ENCODE measurements around the gene MRPL19. TPM values are rescaled to one million over a fixed set of nuclear protein-coding genes. Genes with fewer than 3 reads are reported as not detected.

Gene MRPL19
- total and polyA plus RNA-seq, 2 donors (not counting 3 experiments of a cell fraction or from before 2014, with no cell fraction given): 13.0 to 52.3 TPM

GRCh38 chr2:75716406-75716805, 69.8 kb downstream of the MRPL19 start:
- Histone ChIP-seq H3K9me3 (replicated peaks; ENCODE audit: control insufficient read depth, insufficient read depth, low read length) (no peaks in the 10 kb centered on the region), H3K4me1 (ENCODE audit: control insufficient read depth, extremely low read depth, insufficient read depth, low read length) (peaks cover under 1% of the 10 kb centered on the region), H3K4me2 (ENCODE audit: insufficient read depth, low read length) (no peak overlapping the region), H3K27me3 (ENCODE audit: control insufficient read depth in 2 of 2, insufficient read depth in 2 of 2, low read length in 2 of 2) (peaks cover 6 to 8% of the 10 kb centered on the region in 2 experiments), H3K79me2 (ENCODE audit: control insufficient read depth, insufficient read depth, low read length) (no peaks in the 10 kb centered on the region), H2AFZ (ENCODE audit: low read depth, low read length) (no peak overlapping the region), H3K4me3 (replicated peaks in 1 of 3; ENCODE audit: insufficient read depth in 1 of 3, low read depth in 1 of 3, low read length in 3 of 3) (no peak overlapping the region), H3K36me3 (ENCODE audit: control insufficient read depth in 2 of 2, extremely low read depth in 1 of 2, insufficient read depth in 2 of 2, low read length in 2 of 2) (no peaks in the 10 kb centered on the region), H4K20me1 (replicated peaks; ENCODE audit: control insufficient read depth, extremely low read depth, insufficient read depth, low read length) (no peaks in the 10 kb centered on the region), H3K9ac (replicated peaks; ENCODE audit: extremely low read depth, insufficient read depth, low read length) (no peak overlapping the region), H3K9me1 (replicated peaks; ENCODE audit: control insufficient read depth, extremely low read depth, insufficient read depth, low read length) (no peaks in the 10 kb centered on the region), H3K27ac (ENCODE audit: insufficient read depth, low read depth, low read length) (no peak overlapping the region)
- BruUV-seq (replicated peaks): no TSS peak
- ChIA-PET CTCF (interaction anchor here (0.9 to 1.6 kb wide), 5 partner anchors 11 to 78 kb away, joined by 3 to 32 read pairs (median 3); no protein-coding TSS in a partner anchor), POLR2A (no interaction called here)
- peak; percentile 17 for DNase-seq (ENCODE audit: low read depth, low spot score)
- dilution Hi-C loops (cut with MboI; ENCODE audit: extremely low pct_ligation_motif_present, low sequenced_read_pairs) (no loop called here), intact Hi-C loops (cut with micrococcal nuclease) (loop anchor here (1.0 kb wide), 1 partner anchor 76 kb away; no protein-coding TSS in a partner anchor)
- TF ChIP-seq GATA2 (IDR thresholded peaks at IDR 0.05; ENCODE audit: insufficient read depth, insufficient read length, low read depth, low read length): no peak
- TF ChIP-seq POLR2A (IDR thresholded peaks at IDR 0.05; ENCODE audit: low read depth, low read length): no peak
- TF ChIP-seq CTCF (IDR thresholded peaks at IDR 0.05; ENCODE audit: extremely low read depth in 1 of 2, insufficient read depth in 1 of 2, low read depth in 1 of 2, low read length in 2 of 2): no peak
- no peak for TF ChIP-seq POLR2AphosphoS5 (IDR thresholded peaks at IDR 0.05; ENCODE audit: insufficient read depth, low read depth, low read length)
- TF ChIP-seq FOS (IDR thresholded peaks at IDR 0.05; ENCODE audit: borderline replicate concordance, insufficient read depth, low read length): no peak
- no peak for TF ChIP-seq JUN (IDR thresholded peaks at IDR 0.05; ENCODE audit: borderline replicate concordance, insufficient read depth, insufficient read length, low read depth)
- TF ChIP-seq MYC (IDR thresholded peaks at IDR 0.05; ENCODE audit: low read depth, low read length): no peak
- no peak for TF ChIP-seq MAX (IDR thresholded peaks at IDR 0.05; ENCODE audit: insufficient read depth, insufficient read length)
- no peak for TF ChIP-seq EZH2 (IDR thresholded peaks at IDR 0.05; ENCODE audit: borderline replicate concordance, low read depth, low read length, severe bottlenecking)
- no peak for FAIRE-seq

Data from endothelial cell of umbilical vein (primary cell).